Fibroblast of lung (primary cell): Measurements from ENCODE around the gene SLC22A23. TPM values are rescaled to one million over a fixed set of nuclear protein-coding genes. Genes with fewer than 3 reads are reported as not detected.

ENCODE experiments used
- DNase-seq, 2 donors: peaks; one replicate each; pipeline versions ENCODE4 v3.0.0 to v3.0.0-alpha.2; 2010; ENCODE audit warnings: low read depth in 2 of 2
- H2AFZ ChIP-seq: 2 replicates; pipeline ENCODE4 v1.5.1; 2012; ENCODE audit warnings: low read length, control low read depth, inconsistent platforms
- H3K27ac ChIP-seq: 2 replicates; pipeline ENCODE4 v1.5.1; 2011; ENCODE audit warnings: low read length, control low read depth; ENCODE audit not compliant: insufficient read depth
- H3K27me3 ChIP-seq: 2 replicates; pipeline ENCODE4 v1.5.1; 2011; ENCODE audit warnings: mild to moderate bottlenecking, low read length; ENCODE audit not compliant: control insufficient read depth, insufficient read depth
- H3K36me3 ChIP-seq: 2 replicates; pipeline ENCODE4 v1.5.1; 2011; ENCODE audit warnings: low read length; ENCODE audit not compliant: control insufficient read depth, insufficient read depth
- H3K4me1 ChIP-seq: 2 replicates; pipeline ENCODE4 v1.5.1; 2011; ENCODE audit warnings: low read length; ENCODE audit not compliant: control insufficient read depth, insufficient read depth; ENCODE audit errors: extremely low read depth
- H3K4me2 ChIP-seq: 2 replicates; pipeline ENCODE4 v1.5.1; 2011; ENCODE audit warnings: low read length, control low read depth; ENCODE audit not compliant: insufficient read depth; ENCODE audit errors: extremely low read depth
- H3K4me3 ChIP-seq, 4 experiments: fragments of 200-600 bp in 1 of 4; sonication (generic) in 1 of 4; replicated peaks in 1 of 4; 2 replicates each; pipeline ENCODE4 v1.5.1; 2011 to 2016; ENCODE audit warnings: low read length in 4 of 4, low read depth in 3 of 4, mild to moderate bottlenecking in 3 of 4, control low read depth in 2 of 4, inconsistent platforms in 1 of 4, mixed read lengths in 1 of 4; ENCODE audit not compliant: insufficient read depth in 1 of 4; ENCODE audit errors: control extremely low read depth in 1 of 4
- H3K79me2 ChIP-seq: 2 replicates; pipeline ENCODE4 v1.5.1; 2012; ENCODE audit warnings: mild to moderate bottlenecking, low read length, inconsistent platforms; ENCODE audit not compliant: control insufficient read depth, insufficient read depth
- H3K9ac ChIP-seq: 2 replicates; pipeline ENCODE4 v1.5.1; 2011; ENCODE audit warnings: mild to moderate bottlenecking, low read length, control low read depth; ENCODE audit not compliant: insufficient read depth
- H3K9me3 ChIP-seq: 2 replicates; pipeline ENCODE4 v1.5.1; 2012; ENCODE audit warnings: low read depth, low read length; ENCODE audit not compliant: control insufficient read depth, insufficient read depth
- H4K20me1 ChIP-seq: 2 replicates; pipeline ENCODE4 v1.5.1; 2011; ENCODE audit warnings: low read length; ENCODE audit not compliant: control insufficient read depth, insufficient read depth; ENCODE audit errors: extremely low read depth
- CTCF ChIP-seq, 2 donors: IDR thresholded peaks in 1 of 2; conservative IDR thresholded peaks in 1 of 2; 1 replicate in 1 of 2; 2 replicates in 1 of 2; pipeline ENCODE4 v1.5.1; 2011 to 2012; ENCODE audit warnings: low read length in 2 of 2, control low read depth in 1 of 2, inconsistent platforms in 1 of 2, low read depth in 1 of 2, mild to moderate bottlenecking in 1 of 2
- EZH2 ChIP-seq: IDR thresholded peaks from 2 replicates; pipeline ENCODE4 v1.5.1; 2012; ENCODE audit warnings: low read length, control low read depth, mild to moderate bottlenecking; ENCODE audit errors: missing control alignments
- polyA plus RNA-seq, 2 donors: library from polyadenylated mRNA; depleted of rRNA in 1 of 2; stranded (reverse) in 1 of 2; unstranded in 1 of 2; fragments of >200 nt; gene quantifications; 2 replicates each; pipeline ENCODE4 v1.2.1, GENCODE V29; 2011 to 2012; ENCODE audit warnings: missing spikeins in 1 of 2
- total RNA-seq: library from RNA; depleted of rRNA; stranded (reverse); fragments of >200 nt; gene quantifications from 2 replicates; pipeline ENCODE4 v1.2.1, GENCODE V29; 2014

The SLC22A23 gene
- total and polyA plus RNA-seq, 2 donors (not counting 1 experiment from before 2014, with no cell fraction given), result 0.37 to 3.0 TPM

- Histone ChIP-seq H2AFZ (no peak overlapping the region), H3K27ac (no peak overlapping the region), H3K79me2 (no peaks in the 10 kb centered on the region), H3K4me2 (no peak overlapping the region), H3K36me3 (no peaks in the 10 kb centered on the region), H3K27me3 (peaks cover 8% of the 10 kb centered on the region), H3K4me1 (no peaks in the 10 kb centered on the region), H3K9me3 (no peaks in the 10 kb centered on the region), H3K4me3 (no peak overlapping the region), H3K9ac (no peak overlapping the region), H4K20me1 (no peaks in the 10 kb centered on the region)
- TF ChIP-seq EZH2, result no peak
- TF ChIP-seq CTCF (conservative IDR thresholded peaks at IDR 0.05 in 1 of 2, IDR thresholded peaks at IDR 0.05 in 1 of 2; ENCODE audit: low read depth in 1 of 2, low read length in 2 of 2), result no peak
- DNase-seq, result peak in 1 of 2 donors; percentile 79
Observed at GRCh38 chr6:3490625-3490980, 33.8 kb upstream of the SLC22A23 start.

GRCh38 chr6:3489961-3490624, 33.2 kb upstream of the SLC22A23 start:
- Histone ChIP-seq H3K79me2 (no peaks in the 10 kb centered on the region), H3K4me3 (no peak overlapping the region), H3K4me2 (no peak overlapping the region), H3K27me3 (peaks cover 6% of the 10 kb centered on the region), H3K4me1 (no peaks in the 10 kb centered on the region), H3K36me3 (no peaks in the 10 kb centered on the region), H4K20me1 (no peaks in the 10 kb centered on the region), H3K27ac (no peak overlapping the region), H3K9ac (no peak overlapping the region), H3K9me3 (no peaks in the 10 kb centered on the region), H2AFZ (no peak overlapping the region)
- no peak for TF ChIP-seq EZH2
- TF ChIP-seq CTCF (conservative IDR thresholded peaks at IDR 0.05 in 1 of 2, IDR thresholded peaks at IDR 0.05 in 1 of 2; ENCODE audit: low read depth in 1 of 2, low read length in 2 of 2), result no peak
- no peak for DNase-seq

- Histone ChIP-seq H4K20me1 (no peaks in the 10 kb centered on the region), H2AFZ (no peak overlapping the region), H3K4me3 (no peak overlapping the region), H3K36me3 (no peaks in the 10 kb centered on the region), H3K27me3 (peaks cover 5% of the 10 kb centered on the region), H3K9me3 (no peaks in the 10 kb centered on the region), H3K4me2 (no peak overlapping the region), H3K79me2 (no peaks in the 10 kb centered on the region), H3K4me1 (no peaks in the 10 kb centered on the region), H3K9ac (no peak overlapping the region), H3K27ac (no peak overlapping the region)
- no peak for TF ChIP-seq CTCF (conservative IDR thresholded peaks at IDR 0.05 in 1 of 2, IDR thresholded peaks at IDR 0.05 in 1 of 2; ENCODE audit: low read depth in 1 of 2, low read length in 2 of 2)
- TF ChIP-seq EZH2, result no peak
- peak in 1 of 2 donors; percentile 82 for DNase-seq
Observed at GRCh38 chr6:3489027-3489757, 32.3 kb upstream of the SLC22A23 start.
